Hepatic stellate cell (primary cell): ENCODE data around the gene ATP13A4.

Experiments
- DNase-seq: peaks from one replicate; pipeline ENCODE4 v3.0.0; 2011; ENCODE audit warnings: low spot score

Gene ATP13A4

GRCh38 chr3:193491026-193491425, 63.7 kb downstream of the ATP13A4 start:
- DNase-seq = no peak

GRCh38 chr3:193490580-193490979, 64.1 kb downstream of the ATP13A4 start:
- DNase-seq = no peak

DNA sequence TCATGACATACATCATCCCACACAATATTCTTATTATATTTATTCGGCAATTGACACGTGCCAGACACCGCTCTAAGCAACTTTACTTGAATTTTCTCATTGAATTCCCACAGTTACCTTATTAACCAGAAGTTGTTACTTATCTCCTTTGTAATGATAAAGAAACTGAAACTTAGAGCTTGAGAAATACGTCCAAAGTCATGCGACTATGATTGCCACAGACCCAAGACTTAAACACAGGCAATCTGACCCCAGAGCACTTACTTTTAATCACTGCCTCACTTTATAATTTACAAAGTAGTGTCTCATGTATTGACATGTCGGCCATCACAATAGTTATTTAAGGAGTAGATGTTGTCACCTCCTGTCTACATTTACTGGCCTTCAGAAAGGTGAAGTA, 64.7 kb downstream of the ATP13A4 start:
- no peak for DNase-seq

GRCh38 chr3:193488741-193489140, 66.0 kb downstream of the ATP13A4 start:
- DNase-seq = no peak

- no peak for DNase-seq
Measured at GRCh38 chr3:193483988-193484539, 70.6 kb downstream of the ATP13A4 start.

DNA sequence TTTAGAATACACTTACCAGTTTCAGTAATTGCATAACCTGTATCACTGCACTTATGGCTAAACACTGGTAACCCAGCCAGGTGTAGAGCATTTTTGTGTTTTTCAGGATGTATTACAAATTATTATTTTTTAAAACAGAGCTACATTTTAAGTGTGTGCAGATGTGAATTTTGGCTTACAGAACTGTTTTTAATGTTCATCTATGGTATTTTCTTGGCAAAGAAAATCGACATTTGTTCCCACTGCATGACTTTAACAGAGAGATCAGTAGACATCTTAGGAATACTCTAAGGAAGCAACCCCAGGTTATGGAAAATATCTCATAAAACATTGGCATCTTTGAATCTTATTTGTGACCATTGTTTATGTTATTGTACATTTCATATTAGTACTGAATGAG, 73.3 kb downstream of the ATP13A4 start:
- no peak for DNase-seq

GRCh38 chr3:193474446-193474845, 80.2 kb downstream of the ATP13A4 start:
- DNase-seq = no peak

DNA sequence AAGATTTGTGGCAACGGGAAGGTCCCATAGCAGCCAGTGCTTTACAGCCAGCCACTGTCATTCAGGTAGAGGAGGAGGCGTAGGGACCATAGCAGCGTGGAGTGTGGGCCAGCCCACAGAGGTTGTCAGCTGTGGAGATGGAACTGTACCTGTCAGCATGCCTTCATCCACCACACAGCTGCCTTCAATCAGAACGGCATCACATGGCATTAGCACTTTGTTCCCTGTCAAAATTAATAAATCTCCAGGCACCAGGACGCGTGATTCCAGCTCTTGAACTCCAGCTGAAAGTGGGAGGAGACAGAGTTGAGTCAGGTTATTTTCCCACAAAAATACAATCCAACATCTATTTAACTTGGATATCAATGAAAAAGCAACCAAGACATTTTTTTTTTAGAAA, 84.0 kb downstream of the ATP13A4 start:
- no peak for DNase-seq

- DNase-seq = no peak
Measured at GRCh38 chr3:193465992-193466608, 88.6 kb downstream of the ATP13A4 start.

GRCh38 chr3:193464889-193465288, 89.8 kb downstream of the ATP13A4 start:
- DNase-seq = no peak

GRCh38 chr3:193457526-193457925, 97.2 kb downstream of the ATP13A4 start:
- no peak for DNase-seq

- no peak for DNase-seq
Measured at GRCh38 chr3:193452338-193452737, 102.4 kb downstream of the ATP13A4 start.

DNA sequence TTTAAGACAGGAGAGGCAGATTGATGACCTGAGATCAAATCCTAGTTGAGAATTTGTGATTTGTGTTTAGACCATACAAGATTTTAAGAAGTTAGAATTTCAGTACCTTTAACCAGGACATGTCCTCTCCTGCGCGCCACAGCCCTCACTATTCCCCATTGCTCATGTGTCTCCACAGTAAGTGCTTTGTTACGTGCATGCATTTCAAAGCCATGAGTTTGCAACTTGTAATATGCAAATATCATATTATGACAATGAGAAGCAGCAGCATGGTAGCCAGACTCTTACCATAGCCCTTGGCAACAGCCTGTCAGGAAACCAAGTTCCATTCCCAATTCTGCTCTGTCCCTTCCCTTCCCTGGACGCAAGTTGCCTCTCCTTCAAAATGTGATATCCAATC, 102.8 kb downstream of the ATP13A4 start:
- DNase-seq = no peak

DNA sequence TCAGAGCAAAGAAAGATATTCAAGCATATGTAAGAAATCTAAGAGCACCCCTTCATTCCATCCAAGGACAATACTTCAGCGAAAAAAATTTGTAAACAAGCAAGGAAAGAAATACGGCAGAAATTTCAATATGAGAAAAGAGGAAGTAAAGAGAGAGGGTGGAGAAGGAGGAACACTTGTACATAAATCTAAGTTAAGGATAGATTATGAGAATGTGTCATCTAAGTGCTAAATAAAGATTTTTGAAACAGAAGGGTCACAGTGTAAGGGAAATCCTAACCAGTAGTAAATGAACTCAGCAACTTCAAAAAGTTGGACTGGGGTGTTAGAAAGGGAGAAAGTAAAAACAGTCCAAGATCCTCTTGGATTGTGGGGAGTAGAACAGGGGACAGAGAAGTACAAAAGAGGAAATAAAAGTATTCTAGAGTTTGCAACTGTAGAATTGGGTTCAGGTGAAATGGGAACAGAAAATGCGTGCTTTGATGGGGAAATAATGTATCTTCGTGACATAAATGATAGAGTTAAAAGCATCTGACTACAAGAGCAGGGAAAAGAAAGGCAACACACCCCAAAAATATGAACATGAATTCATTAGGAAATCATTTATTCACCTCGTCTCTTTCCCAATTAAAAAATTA, 107.6 kb downstream of the ATP13A4 start:
- DNase-seq = no peak

- no peak for DNase-seq
Measured at GRCh38 chr3:193439423-193439822, 115.3 kb downstream of the ATP13A4 start.

DNA sequence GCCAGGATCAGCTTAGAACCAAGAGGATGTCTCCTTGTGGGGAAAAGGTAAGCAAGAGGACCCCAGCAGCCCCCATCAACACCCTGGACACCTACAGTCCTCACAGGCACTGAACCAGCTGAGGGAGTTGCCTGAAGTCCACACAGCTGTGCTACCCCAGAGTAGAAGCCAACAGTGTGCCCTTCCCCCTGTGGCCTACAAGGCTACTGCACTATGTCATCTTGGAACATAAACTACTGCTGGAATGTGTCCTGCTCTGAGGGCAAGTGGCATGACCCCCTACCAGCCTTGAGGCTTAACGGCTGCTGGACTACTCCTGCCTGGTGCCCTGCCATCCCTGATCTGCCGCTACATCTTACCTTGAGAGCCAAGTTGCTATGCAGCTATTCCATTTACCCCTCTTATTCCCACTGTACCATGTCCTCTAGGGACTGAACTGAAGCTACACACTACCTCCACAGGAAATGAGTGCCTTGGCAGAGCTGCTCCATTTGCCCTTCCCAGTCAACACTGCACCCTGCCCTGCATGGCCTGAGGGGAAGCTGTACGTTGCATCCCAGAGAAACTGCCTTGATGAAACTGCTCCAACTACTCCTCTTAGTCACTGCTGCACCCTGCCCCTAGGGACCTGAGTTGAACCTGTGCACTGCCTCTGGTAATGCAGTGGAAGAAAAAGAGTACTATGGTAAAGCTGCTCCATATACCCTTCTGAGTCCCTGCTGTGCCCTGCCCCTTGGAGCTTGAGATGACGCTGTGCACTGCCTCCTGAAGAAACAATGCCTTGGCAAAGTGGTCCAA, 135.9 kb downstream of the ATP13A4 start:
- DNase-seq = no peak

- no peak for DNase-seq
Measured at GRCh38 chr3:193416629-193417028, 138.1 kb downstream of the ATP13A4 start.

- DNase-seq = no peak
Measured at GRCh38 chr3:193407688-193408087, 147.0 kb downstream of the ATP13A4 start.

- no peak for DNase-seq
Measured at GRCh38 chr3:193407112-193407511, 147.6 kb downstream of the ATP13A4 start.

- no peak for DNase-seq
Measured at GRCh38 chr3:193403307-193403706, 151.4 kb downstream of the ATP13A4 start.

GRCh38 chr3:193400304-193400703, 154.4 kb downstream of the ATP13A4 start:
- DNase-seq = no peak

DNA sequence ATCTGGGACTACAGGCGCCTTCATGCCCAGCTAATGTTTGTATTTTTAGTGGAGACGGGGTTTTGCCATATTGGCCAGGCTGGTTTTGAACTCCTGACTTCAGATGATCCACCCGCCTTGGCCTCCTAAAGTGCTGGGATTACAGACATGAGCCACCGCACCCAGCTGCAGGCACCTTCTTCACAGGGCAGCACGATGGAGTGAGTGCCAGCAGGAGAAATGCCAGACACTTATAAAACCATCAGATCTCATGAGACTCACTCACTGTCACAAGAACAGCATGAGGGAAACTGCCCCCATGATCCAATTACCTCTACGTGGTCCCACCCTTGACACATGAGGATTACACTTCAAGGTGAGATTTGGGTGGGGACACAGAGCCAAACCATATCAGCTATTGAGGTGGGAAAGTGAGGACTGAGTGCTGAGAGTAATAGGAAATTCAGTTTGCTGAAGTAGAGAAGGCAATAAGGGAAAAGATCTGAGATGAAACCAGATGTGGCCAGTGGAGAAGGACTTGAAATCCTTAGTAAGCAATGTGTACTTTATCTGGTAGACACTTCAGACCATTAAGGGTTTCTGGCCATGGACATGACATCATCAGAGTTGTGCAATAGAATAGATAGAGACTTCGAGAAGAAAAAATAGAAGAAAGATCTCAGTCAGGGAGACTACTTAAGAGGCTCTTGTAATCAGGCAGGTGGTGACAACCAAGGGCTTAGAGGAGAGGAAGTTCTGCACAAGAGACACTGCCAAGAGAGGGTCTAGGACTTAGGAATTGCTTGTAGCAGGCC, 158.0 kb downstream of the ATP13A4 start:
- DNase-seq = no peak
